ENCODE data around the gene HLA-DOB. TPM values are rescaled to one million over a fixed set of nuclear protein-coding genes. Genes with fewer than 3 reads are reported as not detected.

Gene HLA-DOB
- total and polyA plus RNA-seq, 11 donors = 0.25 to 2.7 (median 0.60) TPM; not detected in 2

DNA sequence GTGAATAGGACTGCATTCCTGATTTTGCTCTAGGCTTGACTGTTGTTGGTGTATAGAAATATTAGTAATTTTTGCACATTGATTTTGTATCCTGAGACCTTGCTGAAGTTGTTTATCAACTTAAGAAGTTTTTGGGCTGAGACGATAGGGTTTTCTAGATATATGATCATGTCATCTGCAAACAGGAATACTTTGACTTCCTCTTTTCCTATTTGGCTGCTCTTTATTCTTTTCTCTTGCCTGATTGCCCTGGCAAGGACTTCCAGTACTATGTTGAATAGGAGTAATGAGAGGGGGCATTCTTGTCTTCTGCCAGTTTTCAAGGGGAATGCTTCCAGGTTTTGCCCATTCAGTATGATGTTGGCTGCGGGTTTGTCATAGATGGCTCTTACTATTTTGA lies 13.4 kb downstream of the HLA-DOB start:
- ATAC-seq (no peak), DNase-seq (no peak)
- 61 to 73% (median 68%) methylated on average over 2 of the region's 2 CpGs for WGBS, 4 donors
- peaks cover 0 to 11% (median 0%) of the 10 kb centered on the region in 12 donors for H3K9me3 ChIP-seq
- no peaks in the 10 kb centered on the region for H3K36me3 ChIP-seq
- H3K4me3 ChIP-seq = no peak overlapping the region
- H3K27ac ChIP-seq = no peak overlapping the region
- intact Hi-C loops (cut with DNase I) = no loop called here
- TF ChIP-seq, protein P1, sequence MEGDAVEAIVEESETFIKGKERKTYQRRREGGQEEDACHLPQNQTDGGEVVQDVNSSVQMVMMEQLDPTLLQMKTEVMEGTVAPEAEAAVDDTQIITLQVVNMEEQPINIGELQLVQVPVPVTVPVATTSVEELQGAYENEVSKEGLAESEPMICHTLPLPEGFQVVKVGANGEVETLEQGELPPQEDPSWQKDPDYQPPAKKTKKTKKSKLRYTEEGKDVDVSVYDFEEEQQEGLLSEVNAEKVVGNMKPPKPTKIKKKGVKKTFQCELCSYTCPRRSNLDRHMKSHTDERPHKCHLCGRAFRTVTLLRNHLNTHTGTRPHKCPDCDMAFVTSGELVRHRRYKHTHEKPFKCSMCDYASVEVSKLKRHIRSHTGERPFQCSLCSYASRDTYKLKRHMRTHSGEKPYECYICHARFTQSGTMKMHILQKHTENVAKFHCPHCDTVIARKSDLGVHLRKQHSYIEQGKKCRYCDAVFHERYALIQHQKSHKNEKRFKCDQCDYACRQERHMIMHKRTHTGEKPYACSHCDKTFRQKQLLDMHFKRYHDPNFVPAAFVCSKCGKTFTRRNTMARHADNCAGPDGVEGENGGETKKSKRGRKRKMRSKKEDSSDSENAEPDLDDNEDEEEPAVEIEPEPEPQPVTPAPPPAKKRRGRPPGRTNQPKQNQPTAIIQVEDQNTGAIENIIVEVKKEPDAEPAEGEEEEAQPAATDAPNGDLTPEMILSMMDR (IDR thresholded peaks at IDR 0.05) = no peak
- TF ChIP-seq POLR2A (IDR thresholded peaks at IDR 0.05) = no peak
- H3K27me3 ChIP-seq = peaks cover 0 to 57% (median 6%) of the 10 kb centered on the region in 9 donors
- no peaks in the 10 kb centered on the region for H3K4me1 ChIP-seq

GRCh38 chr6:32799740-32800139 lies 17.1 kb downstream of the HLA-DOB start:
- Histone ChIP-seq H3K27ac (no peak overlapping the region), H3K4me3 (no peak overlapping the region), H3K27me3 (peaks cover 0 to 66% (median 19%) of the 10 kb centered on the region in 9 donors), H3K9me3 (peaks cover 0 to 11% (median 0%) of the 10 kb centered on the region in 12 donors), H3K36me3 (no peaks in the 10 kb centered on the region), H3K4me1 (peaks cover 0 to 30% (median 2%) of the 10 kb centered on the region in 12 donors)
- intact Hi-C loops (cut with DNase I) = loop anchor here in 9 of 10 donors (5.0 to 10.0 kb wide), 8 partner anchors 95 to 557 kb away; no protein-coding TSS in a partner anchor
- ATAC-seq (no peak), DNase-seq (no peak)
- TF ChIP-seq, protein P1 (IDR thresholded peaks at IDR 0.05) = no peak
- no peak for TF ChIP-seq POLR2A (IDR thresholded peaks at IDR 0.05)
- WGBS, 4 donors = 75 to 92% (median 79%) methylated on average over 3 of the region's 3 CpGs

- Histone ChIP-seq H3K27ac (no peak overlapping the region), H3K4me3 (no peak overlapping the region), H3K27me3 (peaks cover 0 to 66% (median 19%) of the 10 kb centered on the region in 9 donors), H3K4me1 (peaks cover 0 to 33% (median 2%) of the 10 kb centered on the region in 12 donors), H3K9me3 (peaks cover 0 to 11% (median 0%) of the 10 kb centered on the region in 12 donors), H3K36me3 (no peaks in the 10 kb centered on the region)
- TF ChIP-seq POLR2A (IDR thresholded peaks at IDR 0.05) = no peak
- TF ChIP-seq, protein P1 (IDR thresholded peaks at IDR 0.05) = no peak
- intact Hi-C loops (cut with DNase I) = loop anchor here in 9 of 10 donors (5.0 to 10.0 kb wide), 8 partner anchors 94 to 557 kb away; no protein-coding TSS in a partner anchor
- WGBS, 4 donors = 90 to 96% (median 93%) methylated on average over 3 of the region's 3 CpGs
- ATAC-seq (no peak), DNase-seq (no peak)
Observed at GRCh38 chr6:32799168-32799567, 17.6 kb downstream of the HLA-DOB start.

GRCh38 chr6:32796848-32797776 lies 19.7 kb downstream of the HLA-DOB start:
- peaks cover 0 to 11% (median 0%) of the 10 kb centered on the region in 12 donors for H3K9me3 ChIP-seq
- H3K36me3 ChIP-seq = no peaks in the 10 kb centered on the region
- DNase-seq = peak; percentile 51 to 83 (median 65)
- H3K4me3 ChIP-seq = peak overlapping the region in 8 of 12 donors; percentile 6 to 43 (median 20)
- TF ChIP-seq, protein P1 (IDR thresholded peaks at IDR 0.05) = peak; percentile 86 to 92 (median 88)
- no peak for TF ChIP-seq POLR2A (IDR thresholded peaks at IDR 0.05)
- WGBS, 4 donors = 9 to 13% (median 11%) methylated on average over 30 of the region's 30 CpGs
- intact Hi-C loops (cut with DNase I) = loop anchor here (1.0 to 10.0 kb wide), 10 partner anchors 92 to 555 kb away; no protein-coding TSS in a partner anchor
- H3K4me1 ChIP-seq = peaks cover 0 to 45% (median 2%) of the 10 kb centered on the region in 12 donors
- ATAC-seq = peak; percentile 67 to 80 (median 74)
- peaks cover 0 to 80% (median 19%) of the 10 kb centered on the region in 9 donors for H3K27me3 ChIP-seq
- peak overlapping the region in 2 of 12 donors; percentile 6 to 59 for H3K27ac ChIP-seq

Data from heart left ventricle (tissue), 16 donors.